Heart left ventricle (tissue), 16 donors: ENCODE measurements around the gene LFNG. TPM values are rescaled to one million over a fixed set of nuclear protein-coding genes. Genes with fewer than 3 reads are reported as not detected.

Experiments used
- ATAC-seq, 4 donors: fragments of 200-7000 bp; cut with Tn5 transposase; one replicate each; pipeline ENCODE4 v1.9.1; 2020 to 2022; ENCODE audit warnings: moderate library complexity in 4 of 4, mild to moderate bottlenecking in 3 of 4, moderate number of reproducible peaks in 1 of 4
- DNase-seq, 5 donors: peaks; one replicate each; pipeline ENCODE4 v3.0.0-alpha.2; 2020
- H3K27ac ChIP-seq, 12 donors: fragments of 200-600 bp; sonication (generic) in 4 of 12; one replicate each; pipeline versions ENCODE4 v1.5.0 to v1.8.0; 2016 to 2022; ENCODE audit warnings: mild to moderate bottlenecking in 2 of 12
- H3K27me3 ChIP-seq, 9 donors: fragments of 200-600 bp; sonication (generic) in 2 of 9; one replicate each; pipeline versions ENCODE4 v1.5.1 to v1.8.0; 2016 to 2022; ENCODE audit warnings: mild to moderate bottlenecking in 3 of 9
- H3K36me3 ChIP-seq, 9 donors: fragments of 200-600 bp; sonication (generic) in 2 of 9; one replicate each; pipeline versions ENCODE4 v1.5.0 to v1.8.0; 2018 to 2022; ENCODE audit warnings: mild to moderate bottlenecking in 2 of 9
- H3K4me1 ChIP-seq, 12 donors: fragments of 200-600 bp; sonication (generic) in 4 of 12; one replicate each; pipeline versions ENCODE4 v1.5.0 to v1.8.0; 2016 to 2022; ENCODE audit warnings: mild to moderate bottlenecking in 3 of 12
- H3K4me3 ChIP-seq, 12 donors: fragments of 200-600 bp; sonication (generic) in 4 of 12; one replicate each; pipeline versions ENCODE4 v1.5.0 to v1.8.0; 2017 to 2022; ENCODE audit warnings: mild to moderate bottlenecking in 9 of 12, moderate library complexity in 4 of 12
- H3K9me3 ChIP-seq, 12 donors: fragments of 200-600 bp; sonication (generic) in 4 of 12; one replicate each; pipeline versions ENCODE4 v1.5.0 to v1.8.0; 2016 to 2022; ENCODE audit warnings: mild to moderate bottlenecking in 1 of 12
- CTCF ChIP-seq, 12 donors: fragments of 200-600 bp; sonication (generic) in 4 of 12; IDR thresholded peaks; one replicate each; pipeline versions ENCODE4 v1.5.0 to v1.8.0; 2018 to 2022; ENCODE audit warnings: antibody characterized with exemption in 12 of 12, mild to moderate bottlenecking in 5 of 12
- POLR2A ChIP-seq, 2 donors: fragments of 450-650 bp; IDR thresholded peaks; one replicate each; pipeline ENCODE4 v1.6.1; 2017; ENCODE audit warnings: antibody characterized with exemption in 2 of 2, mild to moderate bottlenecking in 2 of 2, moderate library complexity in 2 of 2
- WGBS, 4 donors: extraction: QIAGEN DNeasy Blood & Tissue Kit in 2 of 4; methylation state at CpG; one replicate each; pipeline versions ENCODE4 v1.1.5 to v1.1.7; 2013 to 2018; 5-methylcytosine and 5-hydroxymethylcytosine counted together
- intact Hi-C, 10 donors: fragments of 100-400 bp; cut with DNase I; formaldehyde crosslinking; loops; one replicate each; pipeline versions ENCODE4 v1.11.1 to v1.14.2; 2022
- polyA plus RNA-seq, 2 donors: library from polyadenylated mRNA; stranded (reverse); fragments of 200-250 nt; gene quantifications; one replicate each; pipeline ENCODE4 v1.2.3, GENCODE V29; 2013
- total RNA-seq, 9 donors: library from RNA; depleted of rRNA in 2 of 9; stranded (reverse); fragments of >200 nt in 2 of 9; fragmentation: NEBNext Ultra II Directional in 3 of 9; extraction: Animal tissue kit (Norgen Biotek cat#: 25700) in 3 of 9; gene quantifications; one replicate each; pipeline versions ENCODE4 v1.1.0 to v1.2.4, GENCODE V29; 2016 to 2023
- donor health status: ischemic (EF 13 %, LVEDD 7.1; RV severe dilation, severe dysfunction).
- donor health status: healthy with polysubstance abuse.
- donor health status: DM: no; HTN: yes; CAD: no.
- donor health status: DM: no; HTN: no; CAD: no.
- donor health status: ischemic (EF 25% LVEDD 6.9; RV normal size, moderate dysfunction).
- donor health status: ischemic (EF 25% LVEDD 5.7; RV mildly dilated, moderate dysfunction).
- donor health status: healthy.
- donor health status: DM: yes; HTN: yes; CAD: no.
- donor health status: ischemic (EF 35%, LVEDD 5.7; RV mildly dilated, moderate dysfunction).
- donor health status: nonischemic (EF 11% LVEDD 7.7; RV severe dilation, severe dysfunction).
- donor health status: DM: yes; HTN: yes; CAD: no.
- donor health status: PGD.
- donor health status: ischemic (EF 29% LVEDD 5.4; RV normal size, mild dysfunction).
- donor health status: nonischemic (EF 23%, LVEDD 6.1; RV moderate dilation, normal function).

LFNG gene
- total and polyA plus RNA-seq, 11 donors = 3.1 to 22.8 (median 7.6) TPM

- no peaks in the 10 kb centered on the region for H3K9me3 ChIP-seq
- 87 to 89% (median 89%) methylated on average over 22 of the region's 22 CpGs for WGBS, 4 donors
- H3K36me3 ChIP-seq = peaks cover 0 to 42% (median 32%) of the 10 kb centered on the region in 9 donors
- ATAC-seq (no peak), DNase-seq (no peak)
- intact Hi-C loops = loop anchor here in 2 of 10 donors (10.0 kb wide), 1 partner anchor 93 kb away; no protein-coding TSS in a partner anchor
- H3K27me3 ChIP-seq = no peaks in the 10 kb centered on the region
- H3K4me3 ChIP-seq = no peak overlapping the region
- no peak for TF ChIP-seq CTCF (IDR thresholded peaks at IDR 0.05)
- TF ChIP-seq POLR2A (IDR thresholded peaks at IDR 0.05) = no peak
- H3K27ac ChIP-seq = no peak overlapping the region
- H3K4me1 ChIP-seq = peaks cover 0 to 11% (median 5%) of the 10 kb centered on the region in 12 donors
Observed at GRCh38 chr7:2572101-2572842, 52.7 kb downstream of the LFNG start.

- Histone ChIP-seq H3K9me3 (no peaks in the 10 kb centered on the region), H3K4me3 (no peak overlapping the region), H3K36me3 (peaks cover 0 to 49% (median 37%) of the 10 kb centered on the region in 9 donors), H3K27ac (no peak overlapping the region), H3K4me1 (no peaks in the 10 kb centered on the region), H3K27me3 (no peaks in the 10 kb centered on the region)
- DNase-seq = peak in 1 of 5 donors; percentile 1
- 89 to 92% (median 90%) methylated on average over 9 of the region's 9 CpGs for WGBS, 4 donors
- intact Hi-C loops = loop anchor here in 2 of 10 donors (10.0 kb wide), 1 partner anchor 91 kb away; no protein-coding TSS in a partner anchor
- TF ChIP-seq CTCF (IDR thresholded peaks at IDR 0.05) (no peak), POLR2A (IDR thresholded peaks at IDR 0.05) (no peak)
- ATAC-seq = no peak
Observed at GRCh38 chr7:2573761-2574160, 54.2 kb downstream of the LFNG start.

GRCh38 chr7:2575046-2575732 lies 55.6 kb downstream of the LFNG start:
- intact Hi-C loops = loop anchor here in 2 of 10 donors (10.0 kb wide), 1 partner anchor 90 kb away; no protein-coding TSS in a partner anchor
- H3K4me3 ChIP-seq = no peak overlapping the region
- TF ChIP-seq POLR2A (IDR thresholded peaks at IDR 0.05) (no peak), CTCF (IDR thresholded peaks at IDR 0.05) (no peak)
- no peaks in the 10 kb centered on the region for H3K27me3 ChIP-seq
- H3K9me3 ChIP-seq = no peaks in the 10 kb centered on the region
- DNase-seq = peak in 1 of 5 donors; percentile 19
- no peak overlapping the region for H3K27ac ChIP-seq
- no peak for ATAC-seq
- 84 to 89% (median 85%) methylated on average over 21 of the region's 21 CpGs for WGBS, 4 donors
- peaks cover 0 to 60% (median 41%) of the 10 kb centered on the region in 9 donors for H3K36me3 ChIP-seq
- H3K4me1 ChIP-seq = no peaks in the 10 kb centered on the region

- DNase-seq (peak in 1 of 5 donors; percentile 9), ATAC-seq (no peak)
- Histone ChIP-seq H3K9me3 (no peaks in the 10 kb centered on the region), H3K4me1 (no peaks in the 10 kb centered on the region), H3K27me3 (no peaks in the 10 kb centered on the region), H3K36me3 (peaks cover 0 to 60% (median 41%) of the 10 kb centered on the region in 9 donors), H3K27ac (no peak overlapping the region), H3K4me3 (no peak overlapping the region)
- intact Hi-C loops = loop anchor here in 2 of 10 donors (10.0 kb wide), 1 partner anchor 89 kb away; no protein-coding TSS in a partner anchor
- WGBS, 4 donors = 84 to 91% (median 90%) methylated on average over 19 to 21 of the region's 21 CpGs
- no peak for TF ChIP-seq POLR2A (IDR thresholded peaks at IDR 0.05)
- TF ChIP-seq CTCF (IDR thresholded peaks at IDR 0.05) = no peak
Observed at GRCh38 chr7:2575733-2576340, 56.3 kb downstream of the LFNG start.
